Islet precursor cell (in vitro differentiated cells): Measurements from ENCODE around the gene EIF2AK2.
A peak's percentile ranks its signal among the peaks of the same experiment; 100 is the strongest.
"Not testable (repeated sequence)": the region's sequence is repeated elsewhere in the genome, so short reads cannot be mapped to it uniquely, and the experiment has no call there.

Experiments used
- DNase-seq: peaks from one replicate; pipeline ENCODE4 v3.0.0-alpha.2; 2018

EIF2AK2 gene

DNA sequence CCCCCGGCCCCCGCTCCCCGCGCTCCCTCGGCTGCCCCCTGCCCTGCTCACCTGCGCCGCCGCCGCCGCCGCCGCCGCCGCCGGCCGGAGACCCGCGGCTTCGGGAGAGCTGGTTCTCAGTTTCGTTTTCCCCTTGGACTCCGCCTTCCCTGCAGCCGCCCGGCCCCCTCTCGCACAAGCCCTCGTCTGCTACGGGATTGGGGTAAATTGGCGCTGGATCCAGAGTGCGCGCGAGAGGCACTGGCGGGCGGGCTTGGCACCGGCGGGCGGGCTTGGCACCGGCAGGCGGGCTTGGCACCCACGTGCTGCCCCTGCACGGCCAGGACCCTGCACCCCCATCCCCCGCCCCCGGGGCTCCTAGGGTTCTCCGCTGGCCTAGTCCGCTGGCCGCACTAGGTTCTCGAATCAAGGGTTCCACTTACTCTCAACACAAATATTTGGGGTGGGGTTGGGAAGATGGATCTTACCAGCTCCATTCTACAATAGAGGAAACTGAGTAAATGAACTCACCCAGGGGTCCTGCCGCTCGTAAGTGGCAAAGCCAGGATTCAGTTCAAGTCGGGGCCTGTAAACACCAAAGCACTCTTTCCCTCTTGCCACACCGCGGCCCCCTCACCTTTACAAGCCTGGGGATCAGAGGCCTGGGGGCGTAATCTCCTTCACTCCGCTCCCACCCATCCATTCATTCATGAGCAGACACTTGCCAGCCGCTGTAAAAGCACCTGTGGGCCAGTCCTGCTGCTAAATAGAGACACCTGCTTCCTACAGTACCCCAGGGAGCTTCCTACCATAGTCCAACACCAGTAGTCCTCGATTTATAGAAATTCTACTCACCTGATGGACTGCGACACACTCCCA lies at the start of gene EIF2AK2:
Gene EIF2AK2 (minus strand): TSS at position 124 of the 858 bp plus-strand sequence. CDS start 9,174 bp downstream, outside the sequence.
- DNase-seq: peak; percentile 92

DNA sequence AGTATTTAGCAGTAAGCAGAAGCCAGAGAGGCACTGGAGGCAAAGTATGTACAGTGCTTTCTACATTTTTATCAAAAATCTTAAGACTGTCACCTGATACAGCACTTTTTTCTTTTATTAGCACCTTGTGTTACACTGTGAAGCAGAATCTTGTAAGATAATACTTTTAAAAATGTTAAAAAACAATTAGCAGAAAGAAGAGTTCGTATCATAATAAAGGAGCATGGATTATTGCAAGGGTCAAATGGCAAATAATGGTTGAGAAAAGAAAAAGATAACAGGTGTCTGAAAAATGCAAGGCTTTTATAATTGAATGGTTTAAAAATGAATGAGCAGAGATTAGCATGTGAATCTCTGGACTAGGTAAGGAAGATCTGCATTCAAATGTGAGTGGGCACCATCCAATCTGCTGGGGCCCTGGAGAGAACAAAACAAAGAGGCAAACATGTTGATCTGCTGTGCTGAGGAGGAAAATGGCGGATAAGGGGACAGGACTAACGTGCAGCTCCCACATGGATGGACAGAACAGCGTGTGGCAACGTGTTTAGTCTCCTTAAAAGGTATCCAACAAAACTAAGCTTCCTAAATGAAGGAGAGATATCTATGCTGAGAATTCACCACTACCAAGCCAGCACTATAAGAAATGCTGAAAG lies 49.0 kb upstream of the EIF2AK2 start:
- DNase-seq: no peak

DNA sequence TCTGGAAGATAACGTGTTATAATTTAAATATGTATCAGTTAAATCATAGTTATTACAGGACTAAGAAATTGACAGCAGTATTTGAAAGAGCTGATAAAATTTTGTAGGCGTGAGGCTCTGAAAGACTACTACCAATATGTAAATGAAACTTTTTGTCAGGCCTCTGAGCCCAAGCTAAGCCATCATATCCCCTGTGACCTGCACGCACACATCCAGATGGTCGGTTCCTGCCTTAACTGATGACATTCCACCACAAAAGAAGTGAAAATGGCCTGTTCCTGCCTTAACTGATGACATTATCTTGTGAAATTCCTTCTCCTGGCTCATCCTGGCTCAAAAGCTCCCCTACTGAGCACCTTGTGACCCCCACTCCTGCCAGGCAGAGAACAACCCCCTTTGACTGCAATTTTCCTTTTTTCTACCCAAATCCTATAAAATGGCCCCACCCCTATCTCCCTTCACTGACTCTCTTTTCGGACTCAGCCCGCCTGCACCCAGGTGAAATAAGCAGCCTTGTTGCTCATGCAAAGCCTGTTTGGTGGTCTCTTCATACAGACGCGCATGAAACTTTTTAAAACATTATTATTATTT lies 48.4 kb upstream of the EIF2AK2 start:
- DNase-seq: not testable (repeated sequence)

GRCh38 chr2:37203708-37204107 lies 46.9 kb upstream of the EIF2AK2 start:
- DNase-seq: no peak

DNA sequence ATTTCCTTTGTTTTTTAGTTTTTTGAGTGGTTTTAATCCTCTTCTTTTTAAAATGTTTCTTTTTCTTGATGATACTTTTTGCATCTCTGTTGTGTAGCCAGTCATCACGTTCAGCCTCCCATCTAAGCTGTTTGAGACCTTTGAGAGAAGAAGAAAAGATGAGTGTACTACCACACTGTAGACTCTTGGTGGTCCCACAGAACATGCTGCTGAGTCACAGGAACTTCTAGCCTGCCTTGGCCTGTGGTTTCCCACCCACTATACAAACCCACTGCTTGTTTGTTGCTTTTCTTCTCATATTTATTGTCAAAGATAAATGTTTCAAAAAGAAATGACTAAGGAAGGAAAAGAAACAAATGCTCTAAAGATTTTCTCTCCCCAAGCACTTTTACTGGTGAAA lies 45.0 kb upstream of the EIF2AK2 start:
- no peak for DNase-seq

DNA sequence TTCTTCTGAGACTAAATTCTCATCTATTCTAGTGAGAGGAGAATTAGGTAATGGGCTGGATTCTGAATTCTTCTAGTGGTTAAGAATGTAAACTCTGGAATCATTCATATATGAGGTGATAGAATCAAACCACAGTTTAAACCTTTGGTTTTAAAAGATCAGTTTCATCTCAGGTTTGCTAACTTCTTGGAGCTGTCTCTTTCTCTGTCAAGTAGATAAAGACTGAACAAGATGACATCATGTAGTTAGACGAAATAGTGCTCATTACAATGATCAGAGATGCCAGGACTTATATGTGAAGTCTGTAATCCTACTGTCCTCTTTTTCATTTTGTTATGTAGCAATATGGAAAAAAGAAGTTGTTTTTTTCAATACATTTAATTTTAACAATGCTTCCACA lies 44.4 kb upstream of the EIF2AK2 start:
- no peak for DNase-seq

- DNase-seq: no peak
These were observed 41.9 kb upstream of the EIF2AK2 start for GRCh38 chr2:37198681-37199065.

- peak; percentile 69 for DNase-seq
These were observed 39.8 kb upstream of the EIF2AK2 start, which contains the start of gene CEBPZOS for GRCh38 chr2:37196320-37197195. CEBPZOS (plus strand) TSS chr2:37196496; CDS start chr2:37199705, 3,209 bp downstream.

DNA sequence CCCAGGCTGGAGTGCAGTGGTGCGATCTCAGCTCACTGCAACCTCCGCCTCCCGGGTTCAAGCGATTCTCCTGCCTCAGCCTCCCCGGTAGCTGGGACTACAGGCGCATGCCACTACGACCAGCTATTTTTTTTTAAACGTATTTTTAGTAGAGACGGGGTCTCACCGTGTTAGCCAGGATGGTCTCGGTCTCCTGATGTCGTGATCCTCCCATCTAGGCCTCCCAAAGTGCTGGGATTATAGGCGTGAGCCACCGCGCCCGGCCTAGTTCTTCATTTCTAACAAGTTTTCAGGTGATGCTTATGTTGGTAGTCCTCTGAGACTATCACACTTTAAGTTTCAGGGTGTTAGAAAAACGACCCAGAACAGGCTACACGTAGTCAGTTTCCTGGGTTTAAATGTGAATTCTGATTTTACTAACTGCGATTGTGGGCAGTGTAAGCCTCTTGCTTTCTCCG lies 39.1 kb upstream of the EIF2AK2 start:
- not testable (repeated sequence) for DNase-seq

GRCh38 chr2:37192551-37192950 lies 35.8 kb upstream of the EIF2AK2 start:
- no peak for DNase-seq

GRCh38 chr2:37191747-37192146 lies 35.0 kb upstream of the EIF2AK2 start:
- no peak for DNase-seq

DNA sequence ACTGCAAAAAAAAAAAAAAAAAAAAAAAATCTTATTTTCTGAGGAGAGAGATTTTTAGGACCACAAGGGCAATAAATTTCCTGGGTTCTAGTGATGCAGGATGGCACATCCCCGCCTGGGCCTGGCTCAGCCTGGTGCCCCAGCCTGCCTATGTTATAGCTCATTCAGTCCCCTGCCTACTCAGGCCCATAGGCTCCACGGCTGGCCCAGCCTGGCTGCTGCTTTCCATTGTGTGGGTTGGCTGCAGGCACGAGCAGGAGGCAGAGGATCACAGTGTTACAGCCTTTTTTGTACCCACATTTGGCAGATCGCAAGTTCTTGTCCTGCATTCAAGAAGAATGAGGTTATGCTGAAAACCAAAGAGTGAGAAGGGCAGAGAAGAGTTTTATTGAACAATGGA lies 34.5 kb upstream of the EIF2AK2 start:
- no peak for DNase-seq

- no peak for DNase-seq
These were observed 33.5 kb upstream of the EIF2AK2 start for GRCh38 chr2:37190290-37190689.

- peak; percentile 91 for DNase-seq
These were observed 32.8 kb upstream of the EIF2AK2 start for GRCh38 chr2:37189452-37190153.

DNA sequence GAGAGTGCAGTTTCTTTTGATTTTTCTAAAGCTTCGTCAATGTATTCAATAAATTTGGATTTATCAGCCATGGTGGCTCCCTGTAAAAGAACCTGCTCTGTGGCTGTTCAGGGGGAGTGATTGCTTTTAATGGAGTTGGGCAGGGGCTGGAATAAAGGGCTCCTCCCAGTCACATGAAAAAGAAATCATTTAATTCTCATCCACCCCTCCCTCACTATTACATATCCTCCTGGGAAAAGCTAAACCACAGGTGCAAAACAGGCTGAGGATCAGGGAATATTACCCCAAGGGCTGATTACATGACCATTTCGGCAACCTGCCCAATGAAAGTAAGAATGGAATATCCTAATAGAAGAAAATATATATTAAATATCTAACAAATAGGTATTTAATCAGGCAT lies 31.8 kb upstream of the EIF2AK2 start, which contains the start of gene SULT6B1:
Gene SULT6B1 (minus strand): TSS at position 101 of the 400 bp plus-strand sequence. CDS start 30 bp downstream, at position 71.
- no peak for DNase-seq

DNA sequence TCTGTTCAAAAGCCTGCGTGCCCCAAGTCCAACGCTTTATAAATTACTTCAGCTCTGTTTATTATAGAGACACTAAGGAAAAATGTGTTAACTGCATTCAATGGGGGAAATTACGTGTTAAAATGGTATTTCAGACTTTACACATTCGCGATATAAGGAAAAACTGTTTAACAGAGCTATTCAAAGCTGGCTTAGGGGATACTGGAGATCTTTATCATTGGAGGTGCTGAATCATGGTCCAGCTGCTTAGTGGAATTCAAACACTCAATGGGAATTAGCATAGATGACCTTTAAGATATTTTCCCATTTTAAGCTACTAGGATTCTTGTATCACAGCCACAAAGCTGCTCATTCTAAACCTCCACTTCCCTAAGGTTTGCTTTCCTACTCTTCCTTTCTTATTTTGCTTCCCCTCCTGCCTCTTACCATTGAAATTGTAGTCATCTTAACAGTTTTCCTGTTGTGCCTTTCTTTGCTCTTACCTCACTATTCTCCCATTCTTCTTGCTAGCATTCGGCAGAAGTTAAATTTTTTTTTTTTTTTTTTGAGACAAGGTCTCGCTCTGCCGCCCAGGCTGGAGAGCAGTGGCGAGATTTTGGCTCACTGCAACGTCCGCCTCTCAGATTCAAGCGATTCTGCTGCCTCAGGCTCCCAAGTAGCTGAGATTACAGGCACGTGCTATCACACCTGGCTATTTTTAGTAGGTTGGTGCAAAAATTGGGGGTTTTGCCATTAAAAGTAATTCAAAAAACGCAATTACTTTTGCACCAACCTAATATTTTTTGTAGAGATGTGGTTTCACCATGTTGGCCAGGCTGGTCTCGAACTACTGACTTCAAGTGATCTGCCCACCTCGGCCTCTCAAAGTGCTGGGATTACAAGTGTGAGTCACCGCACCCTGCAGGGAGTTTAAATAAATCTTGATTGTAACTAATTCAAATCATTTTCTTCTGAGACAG lies 25.2 kb upstream of the EIF2AK2 start:
- no peak for DNase-seq

- DNase-seq: no peak
These were observed 23.9 kb upstream of the EIF2AK2 start for GRCh38 chr2:37180640-37181039.

- no peak for DNase-seq
These were observed 23.3 kb upstream of the EIF2AK2 start for GRCh38 chr2:37180006-37180639.

DNA sequence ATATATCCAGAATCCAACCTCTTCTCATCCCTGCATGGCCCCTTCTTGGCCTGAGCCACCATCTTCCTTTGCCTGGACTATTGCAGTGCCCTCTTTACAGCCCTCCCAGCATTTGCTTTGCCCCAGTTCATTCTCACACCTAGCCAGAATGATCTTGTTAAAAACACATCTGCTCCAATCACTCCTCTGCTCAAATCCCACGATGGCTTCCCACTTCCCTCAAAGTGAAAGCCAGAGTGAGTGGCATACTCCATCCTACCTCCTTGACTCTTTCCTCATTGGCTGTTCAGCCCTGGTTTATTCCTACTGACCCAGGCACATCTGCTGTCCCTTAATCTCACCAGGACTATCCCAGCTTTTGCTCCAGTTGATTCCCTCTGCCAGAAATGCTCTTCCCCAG lies 17.0 kb upstream of the EIF2AK2 start:
- DNase-seq: no peak

GRCh38 chr2:37171624-37171950 lies 14.8 kb upstream of the EIF2AK2 start:
- DNase-seq: no peak
